ENCODE data around the gene ATP5MC3.

ATP5MC3 gene

GRCh38 chr2:175158894-175159293 lies 22.6 kb downstream of the ATP5MC3 start:
- no peaks in the 10 kb centered on the region for H3K9me3 Mint-ChIP-seq
- ATAC-seq (replicated peaks) (no peak), DNase-seq (no peak)
- H3K27me3 Mint-ChIP-seq: no peaks in the 10 kb centered on the region
- H3K4me1 Mint-ChIP-seq (ENCODE audit: low read depth in 2 of 2): peaks cover 29 to 44% of the 10 kb centered on the region in 2 donors
- H3K27ac Mint-ChIP-seq: no peak overlapping the region
- peaks cover 13% of the 10 kb centered on the region for H3K36me3 Mint-ChIP-seq (ENCODE audit: insufficient read depth)
- no peak overlapping the region for H3K4me3 Mint-ChIP-seq

- no peak overlapping the region for H3K27ac Mint-ChIP-seq
- peaks cover 38 to 55% of the 10 kb centered on the region in 2 donors for H3K4me1 Mint-ChIP-seq (ENCODE audit: low read depth in 2 of 2)
- peaks cover 11% of the 10 kb centered on the region for H3K36me3 Mint-ChIP-seq (ENCODE audit: insufficient read depth)
- H3K27me3 Mint-ChIP-seq: no peaks in the 10 kb centered on the region
- no peak for DNase-seq
- H3K9me3 Mint-ChIP-seq: no peaks in the 10 kb centered on the region
- no peak for ATAC-seq (replicated peaks)
- H3K4me3 Mint-ChIP-seq: no peak overlapping the region
Observed at GRCh38 chr2:175156534-175156933, 25.0 kb downstream of the ATP5MC3 start.

GRCh38 chr2:175154661-175155082 lies 26.8 kb downstream of the ATP5MC3 start:
- Mint-ChIP-seq H3K27ac (peak overlapping the region; percentile 49 to 59), H3K27me3 (no peaks in the 10 kb centered on the region)

GRCh38 chr2:175152242-175152641 lies 29.3 kb downstream of the ATP5MC3 start:
- DNase-seq: no peak
- no peaks in the 10 kb centered on the region for H3K27me3 Mint-ChIP-seq
- H3K36me3 Mint-ChIP-seq (ENCODE audit: insufficient read depth): peaks cover 13% of the 10 kb centered on the region
- peak overlapping the region; percentile 44 to 81 for H3K27ac Mint-ChIP-seq
- ATAC-seq (replicated peaks): peak; percentile 64
- H3K4me3 Mint-ChIP-seq: peak overlapping the region; percentile 25 to 30
- H3K4me1 Mint-ChIP-seq (ENCODE audit: low read depth in 2 of 2): peaks cover 40 to 64% of the 10 kb centered on the region in 2 donors
- H3K9me3 Mint-ChIP-seq: no peaks in the 10 kb centered on the region

More at GRCh38 chr2:175154661-175155082, 26.8 kb downstream of the ATP5MC3 start:
- peaks cover 8% of the 10 kb centered on the region for H3K36me3 Mint-ChIP-seq (ENCODE audit: insufficient read depth)
- H3K4me3 Mint-ChIP-seq: no peak overlapping the region
- DNase-seq (no peak), ATAC-seq (replicated peaks) (peak; percentile 67)
- H3K4me1 Mint-ChIP-seq (ENCODE audit: low read depth in 2 of 2): peaks cover 32 to 50% of the 10 kb centered on the region in 2 donors
- no peaks in the 10 kb centered on the region for H3K9me3 Mint-ChIP-seq

- H3K36me3 Mint-ChIP-seq (ENCODE audit: insufficient read depth): peaks cover 13% of the 10 kb centered on the region
- no peak for DNase-seq
- H3K27ac Mint-ChIP-seq: peak overlapping the region; percentile 44 to 81
- ATAC-seq (replicated peaks): no peak
- peak overlapping the region; percentile 25 to 30 for H3K4me3 Mint-ChIP-seq
- peaks cover 39 to 59% of the 10 kb centered on the region in 2 donors for H3K4me1 Mint-ChIP-seq (ENCODE audit: low read depth in 2 of 2)
- no peaks in the 10 kb centered on the region for H3K9me3 Mint-ChIP-seq
- H3K27me3 Mint-ChIP-seq: no peaks in the 10 kb centered on the region
Observed at GRCh38 chr2:175151791-175152190, 29.7 kb downstream of the ATP5MC3 start.

GRCh38 chr2:175147186-175147585 lies 34.3 kb downstream of the ATP5MC3 start:
- no peak for ATAC-seq (replicated peaks)
- no peaks in the 10 kb centered on the region for H3K27me3 Mint-ChIP-seq
- no peaks in the 10 kb centered on the region for H3K9me3 Mint-ChIP-seq
- no peak for DNase-seq
- H3K4me1 Mint-ChIP-seq (ENCODE audit: low read depth in 2 of 2): peaks cover 26 to 50% of the 10 kb centered on the region in 2 donors
- H3K36me3 Mint-ChIP-seq (ENCODE audit: insufficient read depth): peaks cover 10% of the 10 kb centered on the region
- H3K4me3 Mint-ChIP-seq: no peak overlapping the region
- no peak overlapping the region for H3K27ac Mint-ChIP-seq

- H3K27me3 Mint-ChIP-seq: no peaks in the 10 kb centered on the region
- no peak overlapping the region for H3K4me3 Mint-ChIP-seq
- H3K9me3 Mint-ChIP-seq: no peaks in the 10 kb centered on the region
- H3K36me3 Mint-ChIP-seq (ENCODE audit: insufficient read depth): peaks cover 26% of the 10 kb centered on the region
- DNase-seq (no peak), ATAC-seq (replicated peaks) (no peak)
- H3K4me1 Mint-ChIP-seq (ENCODE audit: low read depth in 2 of 2): peaks cover 16 to 43% of the 10 kb centered on the region in 2 donors
- H3K27ac Mint-ChIP-seq: no peak overlapping the region
Observed at GRCh38 chr2:175143678-175144077, 37.8 kb downstream of the ATP5MC3 start.

- H3K27ac Mint-ChIP-seq: no peak overlapping the region
- ATAC-seq (replicated peaks): no peak
Observed at GRCh38 chr2:175143191-175143590, 38.3 kb downstream of the ATP5MC3 start.

GRCh38 chr2:175140332-175140731 lies 41.2 kb downstream of the ATP5MC3 start:
- no peaks in the 10 kb centered on the region for H3K27me3 Mint-ChIP-seq
- H3K9me3 Mint-ChIP-seq: no peaks in the 10 kb centered on the region
- peak overlapping the region in 1 of 2 donors; percentile 50 for H3K27ac Mint-ChIP-seq
- peaks cover 17 to 44% of the 10 kb centered on the region in 2 donors for H3K4me1 Mint-ChIP-seq (ENCODE audit: low read depth in 2 of 2)
- ATAC-seq (replicated peaks) (no peak), DNase-seq (no peak)
- H3K36me3 Mint-ChIP-seq (ENCODE audit: insufficient read depth): peaks cover 31% of the 10 kb centered on the region
- H3K4me3 Mint-ChIP-seq: no peak overlapping the region

More at GRCh38 chr2:175143191-175143590, 38.3 kb downstream of the ATP5MC3 start:
- peaks cover 26% of the 10 kb centered on the region for H3K36me3 Mint-ChIP-seq (ENCODE audit: insufficient read depth)
- peaks cover 15 to 43% of the 10 kb centered on the region in 2 donors for H3K4me1 Mint-ChIP-seq (ENCODE audit: low read depth in 2 of 2)
- H3K4me3 Mint-ChIP-seq: no peak overlapping the region
- no peak for DNase-seq
- H3K9me3 Mint-ChIP-seq: no peaks in the 10 kb centered on the region
- no peaks in the 10 kb centered on the region for H3K27me3 Mint-ChIP-seq

- Mint-ChIP-seq H3K27me3 (no peaks in the 10 kb centered on the region), H3K27ac (peak overlapping the region in 1 of 2 donors; percentile 35), H3K4me3 (no peak overlapping the region), H3K9me3 (no peaks in the 10 kb centered on the region), H3K4me1 (ENCODE audit: low read depth in 2 of 2) (peaks cover 13 to 46% of the 10 kb centered on the region in 2 donors), H3K36me3 (ENCODE audit: insufficient read depth) (peaks cover 51% of the 10 kb centered on the region)
- no peak for ATAC-seq (replicated peaks)
- DNase-seq: no peak
Observed at GRCh38 chr2:175137793-175138192, 43.7 kb downstream of the ATP5MC3 start.

GRCh38 chr2:175136334-175137215 lies 44.9 kb downstream of the ATP5MC3 start:
- no peak for ATAC-seq (replicated peaks)
- H3K9me3 Mint-ChIP-seq: no peaks in the 10 kb centered on the region
- H3K4me1 Mint-ChIP-seq (ENCODE audit: low read depth in 2 of 2): peaks cover 10 to 37% of the 10 kb centered on the region in 2 donors
- no peak overlapping the region for H3K4me3 Mint-ChIP-seq
- DNase-seq: no peak
- H3K27ac Mint-ChIP-seq: peak overlapping the region in 1 of 2 donors; percentile 35
- no peaks in the 10 kb centered on the region for H3K27me3 Mint-ChIP-seq
- peaks cover 48% of the 10 kb centered on the region for H3K36me3 Mint-ChIP-seq (ENCODE audit: insufficient read depth)

- Mint-ChIP-seq H3K4me3 (no peak overlapping the region), H3K4me1 (ENCODE audit: low read depth in 2 of 2) (peaks cover 10 to 37% of the 10 kb centered on the region in 2 donors), H3K9me3 (no peaks in the 10 kb centered on the region), H3K27ac (peak overlapping the region in 1 of 2 donors; percentile 35), H3K27me3 (no peaks in the 10 kb centered on the region), H3K36me3 (ENCODE audit: insufficient read depth) (peaks cover 42% of the 10 kb centered on the region)
- DNase-seq (no peak), ATAC-seq (replicated peaks) (no peak)
Observed at GRCh38 chr2:175135862-175136261, 45.6 kb downstream of the ATP5MC3 start.

GRCh38 chr2:175135177-175135576 lies 46.3 kb downstream of the ATP5MC3 start:
- no peaks in the 10 kb centered on the region for H3K9me3 Mint-ChIP-seq
- DNase-seq (no peak), ATAC-seq (replicated peaks) (no peak)
- no peak overlapping the region for H3K4me3 Mint-ChIP-seq
- peaks cover 10 to 36% of the 10 kb centered on the region in 2 donors for H3K4me1 Mint-ChIP-seq (ENCODE audit: low read depth in 2 of 2)
- no peaks in the 10 kb centered on the region for H3K27me3 Mint-ChIP-seq
- peak overlapping the region in 1 of 2 donors; percentile 10 for H3K27ac Mint-ChIP-seq
- peaks cover 42% of the 10 kb centered on the region for H3K36me3 Mint-ChIP-seq (ENCODE audit: insufficient read depth)

GRCh38 chr2:175131252-175131651 lies 50.3 kb downstream of the ATP5MC3 start:
- no peak for ATAC-seq (replicated peaks)

More at GRCh38 chr2:175131252-175131651, 50.3 kb downstream of the ATP5MC3 start:
- no peak overlapping the region for H3K4me3 Mint-ChIP-seq
- no peak for DNase-seq
- no peaks in the 10 kb centered on the region for H3K9me3 Mint-ChIP-seq
- H3K36me3 Mint-ChIP-seq (ENCODE audit: insufficient read depth): peaks cover 51% of the 10 kb centered on the region
- H3K27me3 Mint-ChIP-seq: no peaks in the 10 kb centered on the region
- H3K4me1 Mint-ChIP-seq (ENCODE audit: low read depth in 2 of 2): peaks cover 3 to 15% of the 10 kb centered on the region in 2 donors
- H3K27ac Mint-ChIP-seq: no peak overlapping the region
